Measurements from ENCODE around the gene ERC2. TPM values are rescaled to one million over a fixed set of nuclear protein-coding genes. Genes with fewer than 3 reads are reported as not detected.

The ERC2 gene
- total RNA-seq, 3 donors from 2014 or later: 0.64 to 7.3 (median 1.3) TPM

DNA sequence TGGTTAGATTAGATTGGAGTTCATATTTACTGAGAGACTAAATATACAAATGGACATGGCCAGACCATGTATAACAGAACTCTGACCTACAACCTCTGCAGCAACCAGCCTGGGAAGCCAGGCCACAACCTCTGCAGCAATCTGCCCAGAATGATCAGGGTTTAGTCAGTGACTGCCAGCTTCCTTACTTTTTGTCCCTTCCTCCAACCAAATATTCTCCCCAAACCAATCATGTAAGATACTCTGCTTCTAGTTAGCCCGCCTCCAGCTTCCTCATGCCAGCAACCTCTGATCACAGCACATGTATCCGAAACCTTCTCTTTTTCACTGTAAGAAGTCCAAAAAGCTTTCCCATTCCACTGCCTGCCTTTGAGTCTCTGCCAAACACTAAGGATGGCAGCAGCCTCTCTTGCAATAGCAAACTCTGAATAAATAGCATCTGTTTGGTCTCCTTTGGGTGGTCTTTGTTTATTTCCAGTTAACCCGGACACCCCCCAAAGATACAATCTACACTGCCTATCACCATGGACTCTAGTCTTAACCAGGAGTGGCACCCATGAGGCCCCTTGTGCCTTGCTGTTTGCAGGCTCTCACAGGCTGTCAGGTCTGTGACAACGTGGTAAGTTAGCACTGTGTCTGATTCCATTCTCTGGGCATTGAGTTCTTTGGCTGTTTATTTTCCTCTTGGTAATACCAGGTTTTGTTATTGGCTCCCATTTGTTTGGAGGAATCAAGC is 102.2 kb downstream of the ERC2 start:
- intact Hi-C loops (cut with DNase I; ENCODE audit: low total_unique reads): no loop called here
- H3K4me3 ChIP-seq: no peak overlapping the region
- H3K27ac ChIP-seq: no peak overlapping the region
- H3K4me1 ChIP-seq: no peaks in the 10 kb centered on the region
- TF ChIP-seq POLR2A (IDR thresholded peaks at IDR 0.05) (no peak), CTCF (IDR thresholded peaks at IDR 0.05) (no peak)
- H3K9me3 ChIP-seq: no peaks in the 10 kb centered on the region
- H3K27me3 ChIP-seq: no peaks in the 10 kb centered on the region
- no peaks in the 10 kb centered on the region for H3K36me3 ChIP-seq
- DNase-seq (ENCODE audit: low spot score in 2 of 2): no peak

DNA sequence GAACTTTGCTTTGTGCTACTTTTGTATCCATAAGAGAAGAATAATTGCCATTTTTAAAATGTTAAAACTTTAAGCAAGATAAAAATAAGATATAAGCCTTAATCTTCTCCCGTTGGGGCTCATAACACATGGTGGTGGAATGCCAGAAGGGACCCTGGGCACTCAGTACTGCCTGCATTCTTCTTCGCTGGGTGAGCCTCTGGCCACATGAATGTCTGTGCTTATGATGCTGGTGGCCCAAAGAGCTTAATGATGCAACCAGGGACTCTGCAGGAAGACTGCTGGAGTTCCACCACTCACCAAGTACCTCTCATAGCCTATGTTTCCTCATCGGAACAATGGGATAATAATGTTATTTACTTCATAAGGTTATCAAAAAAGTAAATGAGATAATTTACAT is 103.6 kb downstream of the ERC2 start:
- Histone ChIP-seq H3K4me1 (no peaks in the 10 kb centered on the region), H3K27ac (no peak overlapping the region), H3K4me3 (no peak overlapping the region), H3K27me3 (no peaks in the 10 kb centered on the region), H3K36me3 (no peaks in the 10 kb centered on the region), H3K9me3 (no peaks in the 10 kb centered on the region)
- DNase-seq (ENCODE audit: low spot score in 2 of 2): no peak
- intact Hi-C loops (cut with DNase I; ENCODE audit: low total_unique reads): no loop called here
- TF ChIP-seq CTCF (IDR thresholded peaks at IDR 0.05) (no peak), POLR2AphosphoS5 (IDR thresholded peaks at IDR 0.05) (no peak), POLR2A (IDR thresholded peaks at IDR 0.05) (no peak)

DNA sequence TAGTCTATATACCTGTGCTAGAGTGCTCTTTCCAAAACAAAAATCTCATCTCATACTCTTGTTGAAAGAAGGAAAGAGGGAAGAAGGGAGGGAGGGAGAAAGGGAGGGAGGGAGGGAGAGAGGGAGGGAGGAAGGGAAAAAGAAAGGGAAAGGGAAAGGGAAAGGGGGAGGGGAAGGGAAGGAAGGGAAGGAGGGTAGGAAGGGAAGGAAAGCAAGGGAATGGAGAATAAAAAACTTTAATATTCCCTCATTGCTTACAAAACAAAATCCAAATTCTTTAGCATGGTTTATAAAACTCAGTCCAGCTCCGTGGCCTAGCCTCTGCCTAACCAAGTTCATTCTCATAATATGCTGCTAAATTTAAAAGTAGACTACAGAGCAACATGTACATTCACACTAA is 104.5 kb downstream of the ERC2 start:
- H3K27ac ChIP-seq: no peak overlapping the region
- no peaks in the 10 kb centered on the region for H3K36me3 ChIP-seq
- no peaks in the 10 kb centered on the region for H3K9me3 ChIP-seq
- no peak for DNase-seq (ENCODE audit: low spot score in 2 of 2)
- H3K4me3 ChIP-seq: no peak overlapping the region
- TF ChIP-seq CTCF (IDR thresholded peaks at IDR 0.05): no peak
- H3K27me3 ChIP-seq: no peaks in the 10 kb centered on the region
- intact Hi-C loops (cut with DNase I; ENCODE audit: low total_unique reads): no loop called here
- H3K4me1 ChIP-seq: no peaks in the 10 kb centered on the region

- no peak overlapping the region for H3K27ac ChIP-seq
- no peak for DNase-seq (ENCODE audit: low spot score in 2 of 2)
- intact Hi-C loops (cut with DNase I; ENCODE audit: low total_unique reads): no loop called here
- H3K36me3 ChIP-seq: no peaks in the 10 kb centered on the region
- no peaks in the 10 kb centered on the region for H3K9me3 ChIP-seq
- H3K4me1 ChIP-seq: no peaks in the 10 kb centered on the region
- no peak overlapping the region for H3K4me3 ChIP-seq
- H3K27me3 ChIP-seq: no peaks in the 10 kb centered on the region
- TF ChIP-seq POLR2AphosphoS5 (IDR thresholded peaks at IDR 0.05): no peak
- TF ChIP-seq POLR2A (IDR thresholded peaks at IDR 0.05): no peak
- no peak for TF ChIP-seq CTCF (IDR thresholded peaks at IDR 0.05)
Measured at GRCh38 chr3:56361731-56362130, 106.5 kb downstream of the ERC2 start.

DNA sequence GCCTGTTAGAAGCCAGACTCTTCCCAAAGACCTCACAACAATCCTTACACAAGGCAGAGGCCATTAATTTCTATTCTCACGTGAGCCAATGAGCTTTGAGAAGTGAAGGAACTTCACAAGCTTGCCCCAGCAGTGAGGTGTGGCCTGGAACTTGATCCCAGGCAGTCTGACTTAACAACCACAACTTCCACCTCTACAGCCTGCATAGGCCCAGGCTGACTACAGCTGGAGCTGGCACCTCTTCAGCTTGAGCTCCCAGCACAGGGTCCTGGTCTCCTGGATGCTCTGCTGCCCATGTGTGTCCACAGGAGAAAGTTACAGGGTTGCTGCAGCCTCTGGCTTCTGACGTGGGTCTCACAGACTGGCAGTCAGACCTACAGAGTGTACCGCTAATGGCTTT is 111.0 kb downstream of the ERC2 start:
- no peaks in the 10 kb centered on the region for H3K9me3 ChIP-seq
- no peak for DNase-seq (ENCODE audit: low spot score in 2 of 2)
- H3K36me3 ChIP-seq: no peaks in the 10 kb centered on the region
- H3K27ac ChIP-seq: no peak overlapping the region
- no peak overlapping the region for H3K4me3 ChIP-seq
- intact Hi-C loops (cut with DNase I; ENCODE audit: low total_unique reads): no loop called here
- no peaks in the 10 kb centered on the region for H3K4me1 ChIP-seq
- H3K27me3 ChIP-seq: no peaks in the 10 kb centered on the region
- TF ChIP-seq POLR2AphosphoS5 (IDR thresholded peaks at IDR 0.05) (no peak), POLR2A (IDR thresholded peaks at IDR 0.05) (no peak), CTCF (IDR thresholded peaks at IDR 0.05) (no peak)

Data from breast epithelium (tissue), 4 donors.